ENCODE measurements around the gene FNDC3B.

The FNDC3B gene

GRCh38 chr3:172328282-172328681 lies 288.9 kb downstream of the FNDC3B start:
- no peak overlapping the region for H3K4me3 Mint-ChIP-seq
- H3K4me1 Mint-ChIP-seq: peaks cover 6% of the 10 kb centered on the region
- peak overlapping the region; percentile 52 for H3K27ac Mint-ChIP-seq
- peaks cover 8% of the 10 kb centered on the region for H3K36me3 Mint-ChIP-seq
- no peaks in the 10 kb centered on the region for H3K27me3 Mint-ChIP-seq
- no peaks in the 10 kb centered on the region for H3K9me3 Mint-ChIP-seq

GRCh38 chr3:172329070-172329469 lies 289.7 kb downstream of the FNDC3B start:
- peaks cover 7% of the 10 kb centered on the region for H3K36me3 Mint-ChIP-seq
- peaks cover 6% of the 10 kb centered on the region for H3K4me1 Mint-ChIP-seq
- H3K4me3 Mint-ChIP-seq: no peak overlapping the region
- peak overlapping the region; percentile 78 for H3K27ac Mint-ChIP-seq
- H3K27me3 Mint-ChIP-seq: no peaks in the 10 kb centered on the region
- H3K9me3 Mint-ChIP-seq: no peaks in the 10 kb centered on the region

GRCh38 chr3:172330413-172330812 lies 291.0 kb downstream of the FNDC3B start:
- Mint-ChIP-seq H3K9me3 (no peaks in the 10 kb centered on the region), H3K27ac (no peak overlapping the region), H3K36me3 (peaks cover 7% of the 10 kb centered on the region), H3K27me3 (no peaks in the 10 kb centered on the region), H3K4me3 (no peak overlapping the region), H3K4me1 (peaks cover 6% of the 10 kb centered on the region)

- no peak overlapping the region for H3K27ac Mint-ChIP-seq
- H3K4me3 Mint-ChIP-seq: no peak overlapping the region
- H3K9me3 Mint-ChIP-seq: no peaks in the 10 kb centered on the region
- peaks cover 6% of the 10 kb centered on the region for H3K4me1 Mint-ChIP-seq
- peaks cover 6% of the 10 kb centered on the region for H3K36me3 Mint-ChIP-seq
- no peaks in the 10 kb centered on the region for H3K27me3 Mint-ChIP-seq
Measured at GRCh38 chr3:172332256-172333041, 293.1 kb downstream of the FNDC3B start.

- no peak overlapping the region for H3K27ac Mint-ChIP-seq
- peaks cover 8% of the 10 kb centered on the region for H3K36me3 Mint-ChIP-seq
- H3K4me1 Mint-ChIP-seq: peaks cover 6% of the 10 kb centered on the region
- H3K9me3 Mint-ChIP-seq: no peaks in the 10 kb centered on the region
- no peaks in the 10 kb centered on the region for H3K27me3 Mint-ChIP-seq
- no peak overlapping the region for H3K4me3 Mint-ChIP-seq
Measured at GRCh38 chr3:172333042-172333377, 293.6 kb downstream of the FNDC3B start.

GRCh38 chr3:172333692-172334457 lies 294.5 kb downstream of the FNDC3B start:
- H3K36me3 Mint-ChIP-seq: peaks cover 6% of the 10 kb centered on the region
- H3K9me3 Mint-ChIP-seq: no peaks in the 10 kb centered on the region
- no peak overlapping the region for H3K4me3 Mint-ChIP-seq
- H3K4me1 Mint-ChIP-seq: peaks cover 6% of the 10 kb centered on the region
- no peaks in the 10 kb centered on the region for H3K27me3 Mint-ChIP-seq
- no peak overlapping the region for H3K27ac Mint-ChIP-seq

- Mint-ChIP-seq H3K4me3 (no peak overlapping the region), H3K27ac (no peak overlapping the region), H3K9me3 (no peaks in the 10 kb centered on the region), H3K36me3 (peaks cover 6% of the 10 kb centered on the region), H3K4me1 (peaks cover 6% of the 10 kb centered on the region), H3K27me3 (no peaks in the 10 kb centered on the region)
Measured at GRCh38 chr3:172334671-172335207, 295.4 kb downstream of the FNDC3B start.

- Mint-ChIP-seq H3K27ac (no peak overlapping the region), H3K4me1 (no peaks in the 10 kb centered on the region), H3K27me3 (no peaks in the 10 kb centered on the region), H3K4me3 (no peak overlapping the region), H3K9me3 (no peaks in the 10 kb centered on the region), H3K36me3 (peaks cover 8% of the 10 kb centered on the region)
Measured at GRCh38 chr3:172339892-172340291, 300.5 kb downstream of the FNDC3B start.

GRCh38 chr3:172340583-172340982 lies 301.2 kb downstream of the FNDC3B start:
- Mint-ChIP-seq H3K36me3 (peaks cover 13% of the 10 kb centered on the region), H3K27ac (no peak overlapping the region), H3K9me3 (no peaks in the 10 kb centered on the region), H3K4me3 (no peak overlapping the region), H3K4me1 (no peaks in the 10 kb centered on the region), H3K27me3 (no peaks in the 10 kb centered on the region)

- no peaks in the 10 kb centered on the region for H3K4me1 Mint-ChIP-seq
- H3K27ac Mint-ChIP-seq: no peak overlapping the region
- H3K36me3 Mint-ChIP-seq: peaks cover 13% of the 10 kb centered on the region
- no peaks in the 10 kb centered on the region for H3K9me3 Mint-ChIP-seq
- H3K27me3 Mint-ChIP-seq: no peaks in the 10 kb centered on the region
- no peak overlapping the region for H3K4me3 Mint-ChIP-seq
Measured at GRCh38 chr3:172341482-172342059, 302.2 kb downstream of the FNDC3B start.

GRCh38 chr3:172342097-172342659 lies 302.8 kb downstream of the FNDC3B start:
- Mint-ChIP-seq H3K27me3 (no peaks in the 10 kb centered on the region), H3K4me3 (no peak overlapping the region), H3K4me1 (no peaks in the 10 kb centered on the region), H3K36me3 (peaks cover 15% of the 10 kb centered on the region), H3K9me3 (no peaks in the 10 kb centered on the region), H3K27ac (no peak overlapping the region)

- Mint-ChIP-seq H3K27ac (no peak overlapping the region), H3K36me3 (peaks cover 16% of the 10 kb centered on the region), H3K4me1 (no peaks in the 10 kb centered on the region), H3K9me3 (no peaks in the 10 kb centered on the region), H3K27me3 (no peaks in the 10 kb centered on the region), H3K4me3 (no peak overlapping the region)
Measured at GRCh38 chr3:172343117-172343516, 303.7 kb downstream of the FNDC3B start.

- H3K9me3 Mint-ChIP-seq: no peaks in the 10 kb centered on the region
- H3K27ac Mint-ChIP-seq: peak overlapping the region; percentile 68
- H3K36me3 Mint-ChIP-seq: peaks cover 19% of the 10 kb centered on the region
- no peaks in the 10 kb centered on the region for H3K27me3 Mint-ChIP-seq
- H3K4me1 Mint-ChIP-seq: no peaks in the 10 kb centered on the region
- H3K4me3 Mint-ChIP-seq: no peak overlapping the region
Measured at GRCh38 chr3:172343979-172344378, 304.6 kb downstream of the FNDC3B start.

- H3K9me3 Mint-ChIP-seq: no peaks in the 10 kb centered on the region
- peaks cover 23% of the 10 kb centered on the region for H3K36me3 Mint-ChIP-seq
Measured at GRCh38 chr3:172346161-172346560, 306.8 kb downstream of the FNDC3B start.

GRCh38 chr3:172347895-172348679 lies 308.7 kb downstream of the FNDC3B start:
- no peak overlapping the region for H3K27ac Mint-ChIP-seq
- H3K4me1 Mint-ChIP-seq: no peaks in the 10 kb centered on the region
- H3K36me3 Mint-ChIP-seq: peaks cover 33% of the 10 kb centered on the region
- no peaks in the 10 kb centered on the region for H3K27me3 Mint-ChIP-seq
- no peak overlapping the region for H3K4me3 Mint-ChIP-seq
- H3K9me3 Mint-ChIP-seq: no peaks in the 10 kb centered on the region

More at GRCh38 chr3:172346161-172346560, 306.8 kb downstream of the FNDC3B start:
- Mint-ChIP-seq H3K4me3 (no peak overlapping the region), H3K27ac (no peak overlapping the region), H3K4me1 (no peaks in the 10 kb centered on the region), H3K27me3 (no peaks in the 10 kb centered on the region)
